Measurements from ENCODE around the gene CFAP157.

CFAP157 gene

DNA sequence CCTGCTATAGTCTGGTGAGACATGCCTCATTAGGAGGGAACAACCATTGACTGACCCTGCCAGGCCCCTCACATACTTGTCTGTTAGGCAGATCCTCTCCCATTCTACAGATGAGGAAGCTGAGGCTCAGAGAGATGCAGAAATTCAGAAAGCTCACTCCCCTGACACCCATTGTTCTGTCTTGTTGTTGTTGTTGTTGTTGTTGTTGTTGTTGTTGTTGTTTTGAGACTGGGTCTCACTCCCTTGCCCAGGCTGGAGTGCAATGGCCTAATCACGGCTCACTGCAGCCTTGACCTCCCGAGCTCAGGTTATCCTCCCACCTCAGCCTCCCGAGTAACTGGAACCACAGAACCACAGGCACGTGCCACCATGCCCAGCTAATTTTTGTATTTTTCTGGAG is 13.1 kb upstream of the CFAP157 start:
- DNase-seq = no peak

DNA sequence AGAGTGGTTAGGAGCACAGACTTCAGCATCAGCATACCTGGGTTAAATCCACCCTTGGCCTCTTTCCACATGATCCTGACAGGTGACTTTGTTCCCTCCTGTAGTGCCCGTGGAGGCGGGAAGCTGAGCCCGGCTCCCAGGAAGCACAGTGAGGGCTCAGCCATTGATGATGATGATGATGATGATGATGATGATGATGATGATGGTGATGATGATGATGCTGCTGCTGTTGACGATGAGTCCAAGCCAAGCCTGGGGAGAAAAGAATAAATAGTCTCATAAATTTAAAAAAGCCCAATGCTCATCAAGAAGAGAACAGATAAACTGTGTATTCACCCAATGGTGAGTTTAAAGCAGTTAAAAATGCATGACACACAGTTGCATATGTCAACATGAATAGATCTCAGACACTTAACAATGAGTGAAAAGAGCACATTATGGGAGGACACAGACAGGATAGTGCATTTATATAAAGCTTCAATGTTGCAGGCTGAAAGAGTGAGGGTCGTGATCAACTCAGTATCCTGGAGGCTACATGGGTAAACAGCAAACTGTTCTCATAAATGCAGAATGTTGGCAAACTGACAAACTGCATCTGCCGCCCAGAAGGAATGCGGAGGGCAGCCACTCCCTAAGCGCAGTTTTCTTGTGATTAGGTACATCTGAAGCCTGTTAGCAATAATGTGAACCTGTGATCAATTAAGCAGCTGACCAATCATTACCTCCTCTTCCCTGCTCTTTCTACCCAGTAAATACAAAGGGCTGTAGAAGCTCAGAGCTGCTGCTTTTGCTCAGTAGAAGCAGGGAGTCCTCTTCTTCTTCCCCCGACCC is 11.7 kb upstream of the CFAP157 start:
- no peak for DNase-seq

DNA sequence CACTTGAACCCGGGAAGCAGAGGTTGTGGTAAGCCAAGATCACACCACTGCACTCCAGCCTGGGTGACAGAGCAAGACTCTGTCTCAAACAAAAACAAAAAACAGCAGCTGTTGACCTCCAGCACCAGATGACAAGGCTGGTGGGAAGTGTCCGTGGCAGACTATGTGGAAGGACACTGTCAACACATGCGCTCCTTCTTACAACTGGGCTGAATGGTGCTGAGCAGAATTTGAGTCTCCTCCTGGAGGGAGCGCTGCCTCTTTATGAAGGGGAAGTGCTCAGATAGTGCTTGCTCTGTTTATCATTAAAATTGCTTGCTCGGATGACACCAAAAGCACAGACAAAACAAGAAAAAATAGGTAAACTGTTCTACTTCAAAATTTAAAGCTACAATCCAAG is 9.2 kb upstream of the CFAP157 start:
- no peak for DNase-seq

DNA sequence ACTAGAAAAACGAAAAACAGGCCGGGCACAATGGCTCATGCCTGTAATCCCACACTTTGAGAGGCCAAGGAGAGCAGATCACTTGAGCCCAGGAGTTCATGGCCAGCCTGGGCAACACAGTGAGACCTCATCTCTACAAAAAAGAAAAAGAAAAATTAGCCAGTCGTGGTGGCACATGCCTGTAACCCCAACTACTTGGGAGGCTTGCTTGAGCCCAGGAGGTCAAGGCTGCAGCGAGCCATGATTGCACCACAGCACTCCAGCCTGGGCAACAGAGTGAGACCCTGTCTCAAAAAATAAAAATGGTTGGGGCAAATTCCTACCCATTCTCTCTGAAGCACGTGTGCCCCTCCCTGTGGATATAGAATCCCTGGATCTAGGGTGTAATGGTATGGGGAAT is 8.4 kb upstream of the CFAP157 start:
- no peak for DNase-seq

DNA sequence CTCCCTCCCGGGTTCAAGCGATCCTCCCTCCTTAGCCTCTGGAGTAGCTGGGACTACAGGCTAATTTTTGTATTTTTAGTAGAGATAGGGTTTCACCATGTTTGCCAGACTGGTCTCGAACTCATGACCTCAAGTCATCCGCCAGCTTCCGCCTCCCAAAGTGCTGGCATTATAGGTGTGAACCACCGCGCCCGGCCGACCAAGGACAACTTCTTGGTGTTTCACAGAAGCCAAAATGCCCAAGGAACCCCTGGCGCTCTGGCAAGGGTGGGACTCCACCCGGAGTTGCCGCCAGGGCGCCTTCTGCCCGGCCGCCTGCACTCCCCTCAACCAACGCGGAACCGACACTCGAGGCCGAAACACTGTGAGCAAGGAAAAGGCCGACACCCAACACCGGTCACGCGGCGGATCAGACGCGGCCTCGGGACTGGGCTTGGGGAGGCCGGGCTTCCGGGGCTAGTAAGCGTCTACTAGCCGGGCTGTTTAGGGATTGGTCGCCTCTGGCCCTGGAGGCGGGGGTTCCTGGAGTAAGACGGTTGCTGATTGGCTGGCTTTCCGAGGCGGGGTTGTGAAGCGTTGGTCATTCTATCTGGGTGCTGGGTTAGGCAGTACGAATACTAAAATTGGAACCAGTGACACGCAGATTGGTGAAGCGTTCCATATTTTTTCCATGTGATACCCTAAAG is 7.7 kb upstream of the CFAP157 start:
- peak; percentile 73 for DNase-seq

DNA sequence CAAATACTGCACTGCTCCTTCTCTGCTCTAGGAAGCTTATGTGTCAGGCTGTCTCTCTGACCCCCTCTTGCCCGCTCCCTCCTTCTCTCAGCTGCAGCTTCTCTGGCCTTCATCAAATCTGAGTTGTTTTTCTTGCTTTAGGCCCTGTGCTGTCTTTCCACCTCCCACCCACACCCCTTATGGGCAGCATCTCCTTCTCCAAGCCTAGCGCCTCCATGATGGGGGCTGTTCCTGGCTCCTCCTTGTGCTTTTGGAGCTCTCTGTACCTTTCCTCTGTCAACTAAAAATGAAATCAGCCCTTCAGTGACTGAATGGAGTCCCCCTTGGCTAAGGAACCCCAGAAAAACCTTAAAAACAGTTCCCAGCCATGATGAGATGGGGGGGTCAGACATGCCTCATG is 6.6 kb upstream of the CFAP157 start:
- no peak for DNase-seq

DNA sequence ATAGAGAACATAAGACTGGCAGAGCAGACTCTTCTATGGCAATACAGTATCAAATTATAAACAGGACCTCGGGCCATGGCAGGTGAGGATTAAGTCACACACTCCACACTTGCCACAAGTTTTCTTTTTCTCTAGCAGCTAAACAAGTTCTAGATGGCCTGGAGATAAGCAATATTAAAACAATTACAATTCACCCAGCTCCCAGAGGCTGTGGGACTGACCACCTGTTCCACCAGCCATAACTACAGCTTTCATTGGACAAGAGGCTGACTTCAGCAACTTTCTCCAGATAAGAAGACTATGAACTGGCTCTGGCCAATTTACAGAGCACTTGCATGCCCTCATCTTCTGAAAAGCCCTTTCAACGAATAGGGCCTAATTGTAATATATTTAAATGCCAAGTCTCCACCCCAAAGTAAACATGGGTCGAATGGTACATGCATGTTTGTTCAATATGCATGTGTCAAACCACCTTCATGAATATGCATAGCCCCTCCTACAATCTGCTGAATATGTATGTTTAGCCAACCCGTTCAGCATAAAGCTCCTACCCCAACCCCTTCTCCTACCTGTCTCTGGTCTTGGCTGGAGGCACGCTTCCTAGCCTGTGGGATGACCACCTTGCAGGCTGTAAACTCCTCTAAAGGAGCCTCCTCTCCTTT is 6.1 kb upstream of the CFAP157 start:
- DNase-seq = no peak

DNA sequence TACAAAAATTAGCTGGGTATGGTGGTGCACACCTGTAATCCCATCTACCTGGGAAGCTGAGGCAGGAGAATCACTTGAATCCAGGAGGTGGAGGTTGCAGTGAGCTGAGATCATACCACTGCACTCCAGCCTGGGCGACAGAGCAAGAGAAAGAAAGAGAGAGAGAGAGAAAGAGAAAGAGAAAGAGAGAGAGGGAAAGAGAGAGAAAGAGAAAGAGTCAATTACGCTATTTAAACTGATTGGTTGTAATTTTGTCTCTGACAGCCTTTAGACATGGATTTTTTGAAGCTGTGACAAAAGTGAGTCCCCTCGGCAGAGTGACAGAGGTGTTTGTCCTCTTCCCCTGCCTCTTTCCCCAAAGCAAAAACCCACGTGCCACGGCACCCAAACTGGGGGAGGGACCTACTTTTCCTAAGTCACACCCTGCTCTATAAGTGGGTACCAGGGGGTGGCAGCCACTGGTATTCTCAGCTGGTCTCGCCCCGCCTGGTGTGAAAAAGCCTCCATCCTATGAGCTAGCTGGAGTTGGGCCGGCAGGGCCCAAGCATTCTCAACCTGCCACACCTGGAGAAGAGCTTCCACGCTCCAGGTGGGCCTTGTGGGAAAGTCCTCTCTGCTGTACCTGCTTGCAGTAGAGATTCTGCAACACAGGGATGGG is 3.4 kb upstream of the CFAP157 start:
- no peak for DNase-seq

DNA sequence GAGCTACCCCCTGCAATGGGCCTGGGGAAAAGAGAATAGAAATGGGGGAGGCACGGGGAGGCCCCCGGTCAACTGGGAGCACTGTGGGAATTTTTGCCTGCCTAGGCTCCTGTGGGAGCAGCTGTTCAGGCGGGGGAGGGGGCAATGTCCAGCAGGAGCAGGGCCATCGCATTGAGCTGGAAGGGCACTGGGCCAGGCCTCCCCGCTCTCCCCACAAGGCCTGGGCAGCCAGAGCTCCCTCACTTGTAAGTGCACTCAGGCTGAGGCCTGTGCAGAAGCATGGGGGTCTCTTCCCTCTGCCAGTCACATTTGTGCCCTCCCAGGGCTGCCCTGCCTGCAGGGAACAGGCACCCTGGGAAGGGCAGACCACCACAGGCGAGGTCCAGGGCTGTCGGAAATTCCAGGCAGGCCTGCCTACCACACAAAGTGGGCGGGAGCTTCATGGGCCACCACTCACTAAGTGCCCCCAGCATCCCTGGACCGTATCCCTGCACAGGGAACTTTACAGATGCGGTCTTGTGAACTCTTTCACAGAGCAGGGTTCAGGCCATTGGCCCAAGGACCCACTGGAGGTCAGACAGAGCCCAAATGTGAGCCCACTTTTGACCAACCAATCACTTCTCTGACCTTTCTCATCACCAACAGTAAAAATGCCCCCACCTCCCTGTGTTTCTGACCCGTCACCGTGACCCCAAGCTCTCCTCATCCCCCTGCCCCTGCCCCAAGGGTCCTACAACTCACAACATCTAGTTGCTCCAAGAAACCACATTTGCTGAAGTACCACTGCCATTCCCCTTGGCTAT is 1.0 kb upstream of the CFAP157 start:
- no peak for DNase-seq

DNA sequence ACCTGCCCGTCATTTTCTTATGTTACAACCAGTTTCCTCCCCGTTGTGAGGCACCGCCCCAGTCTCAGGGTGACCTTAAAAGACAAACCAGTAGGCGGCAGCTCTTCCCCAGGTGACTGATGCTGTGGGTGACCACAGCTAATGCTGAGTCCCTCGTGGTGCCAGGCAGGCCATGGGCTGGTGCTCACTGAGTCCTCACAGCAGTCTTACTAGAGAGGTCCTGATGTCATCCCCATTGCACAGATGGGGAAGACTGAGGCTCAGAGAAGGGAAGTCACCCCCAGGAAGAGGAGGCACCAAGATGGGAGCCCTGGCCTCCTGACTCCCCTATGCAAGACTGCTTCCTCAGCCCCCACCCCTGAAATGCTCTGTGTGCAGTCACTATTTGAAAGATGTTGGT is 978 bp downstream of the CFAP157 start:
- no peak for DNase-seq

DNA sequence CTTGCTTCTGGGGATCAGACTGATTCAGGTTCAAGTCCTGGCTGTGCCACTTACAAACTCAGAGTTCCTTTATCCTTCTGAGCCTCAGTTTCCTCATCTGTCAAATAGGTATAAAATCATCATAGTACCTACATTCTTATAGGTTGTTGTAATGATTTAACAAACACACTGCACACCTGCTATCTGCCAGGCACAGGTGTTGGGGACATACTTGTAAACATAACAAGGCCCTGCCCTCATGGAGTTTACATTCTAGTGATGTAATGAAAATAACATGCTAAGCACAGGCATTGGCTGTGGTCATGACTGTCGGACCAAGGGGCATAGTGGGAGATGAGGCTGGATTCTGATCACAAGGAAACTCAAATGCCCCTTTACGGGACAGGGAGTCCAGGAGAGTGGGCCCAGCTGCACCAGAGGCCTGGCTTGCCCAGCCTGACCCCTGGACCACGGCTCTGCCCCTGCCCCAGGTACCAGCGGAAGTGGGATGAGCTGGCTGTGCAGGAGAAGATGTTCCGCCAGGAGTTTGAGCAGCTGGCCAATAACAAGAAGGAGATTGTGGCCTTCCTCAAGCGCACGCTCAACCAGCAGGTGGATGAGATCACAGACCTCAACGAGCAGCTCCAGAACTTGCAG is 2.3 kb downstream of the CFAP157 start:
- DNase-seq = no peak

DNA sequence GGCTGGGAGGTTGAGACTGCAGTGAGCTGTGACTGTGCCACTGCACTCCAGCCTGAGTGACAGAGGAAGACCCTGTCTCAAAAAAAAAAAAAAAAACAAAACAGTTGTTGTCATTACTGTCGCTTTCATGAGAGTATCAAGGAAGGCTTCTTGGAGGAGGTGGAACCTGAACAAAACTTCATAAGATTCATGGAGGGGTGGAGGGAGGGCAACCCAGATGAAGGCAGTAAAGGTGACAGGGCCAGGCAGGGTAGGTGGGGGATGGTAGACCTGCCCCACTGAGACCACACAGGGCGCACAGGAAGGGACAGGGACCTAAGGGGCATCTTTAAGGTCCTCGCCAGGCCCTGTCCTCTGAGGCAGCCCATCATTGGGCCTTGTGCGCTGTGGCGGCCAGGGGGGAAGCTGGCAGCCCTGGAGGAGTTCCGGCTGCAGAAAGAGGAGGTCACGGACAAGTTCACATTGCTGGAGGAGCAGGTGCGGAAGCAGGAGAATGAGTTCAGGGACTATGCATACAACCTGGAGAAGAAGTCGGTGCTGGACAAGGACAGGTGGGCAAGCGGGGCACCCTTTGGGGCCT is 3.5 kb downstream of the CFAP157 start:
- DNase-seq = no peak

DNA sequence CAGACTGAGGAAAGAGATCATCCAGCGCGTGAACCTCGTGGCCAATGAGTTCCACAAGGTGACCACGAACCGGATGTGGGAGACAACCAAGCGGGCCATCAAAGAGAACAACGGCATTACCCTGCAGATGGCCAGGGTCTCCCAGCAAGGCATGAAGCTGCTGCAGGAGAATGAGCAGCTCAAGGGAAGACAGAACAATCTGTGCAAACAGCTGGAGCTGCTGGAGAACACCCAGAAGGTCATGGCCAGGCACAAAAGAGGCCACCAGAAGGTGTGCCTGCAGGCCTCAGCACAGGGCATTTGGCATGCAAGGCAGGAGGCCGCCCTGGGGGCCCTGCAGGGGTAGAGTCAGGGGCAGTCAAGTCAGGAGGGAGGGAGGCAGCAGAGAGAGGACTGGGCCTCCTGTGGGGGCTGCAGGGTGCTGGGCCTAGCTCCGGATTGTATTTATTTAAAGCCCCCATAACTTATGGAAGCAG is 4.5 kb downstream of the CFAP157 start:
- DNase-seq = no peak

DNA sequence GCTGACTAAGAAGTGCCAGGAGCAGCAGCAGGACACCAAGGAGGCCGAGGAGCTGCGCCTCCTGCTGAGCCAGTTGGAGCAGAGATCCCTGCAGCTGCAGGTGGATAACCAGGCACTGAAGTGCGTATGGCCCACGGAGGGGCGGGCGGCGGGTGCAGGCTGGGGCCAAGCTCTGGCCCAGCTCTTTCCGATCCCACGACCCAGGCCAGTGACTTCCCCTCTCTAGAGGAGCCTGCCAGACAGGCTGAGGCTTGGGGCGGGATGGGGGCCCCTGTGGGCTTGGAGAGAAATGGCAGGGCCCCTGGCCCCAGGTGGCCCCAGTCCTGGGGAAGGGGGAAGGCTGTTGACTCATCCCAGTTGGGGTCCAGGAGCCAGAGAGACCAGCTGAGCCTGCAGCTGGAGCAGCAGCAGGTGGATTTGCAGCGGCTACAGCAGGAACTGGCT is 5.1 kb downstream of the CFAP157 start:
- DNase-seq = no peak

DNA sequence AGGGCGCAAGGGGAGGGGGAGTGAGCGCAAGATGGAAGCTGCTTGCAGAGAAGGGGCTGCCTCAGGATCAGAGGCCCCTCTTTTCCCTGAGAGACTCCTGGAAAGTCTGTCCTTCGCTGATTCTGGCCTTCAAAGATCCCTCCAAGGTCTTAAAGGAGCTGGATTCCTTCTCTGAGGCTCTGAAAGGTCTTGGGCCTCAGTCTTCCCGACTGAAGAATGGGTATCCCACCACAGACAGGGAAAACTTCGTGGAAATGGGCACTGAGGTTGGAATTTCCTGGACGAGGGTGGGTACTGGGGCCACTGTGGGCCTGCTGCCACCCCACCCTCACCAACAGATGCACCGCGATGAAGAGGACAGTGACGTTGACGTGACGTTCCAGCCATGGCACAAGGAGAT is 5.6 kb downstream of the CFAP157 start:
- no peak for DNase-seq

DNA sequence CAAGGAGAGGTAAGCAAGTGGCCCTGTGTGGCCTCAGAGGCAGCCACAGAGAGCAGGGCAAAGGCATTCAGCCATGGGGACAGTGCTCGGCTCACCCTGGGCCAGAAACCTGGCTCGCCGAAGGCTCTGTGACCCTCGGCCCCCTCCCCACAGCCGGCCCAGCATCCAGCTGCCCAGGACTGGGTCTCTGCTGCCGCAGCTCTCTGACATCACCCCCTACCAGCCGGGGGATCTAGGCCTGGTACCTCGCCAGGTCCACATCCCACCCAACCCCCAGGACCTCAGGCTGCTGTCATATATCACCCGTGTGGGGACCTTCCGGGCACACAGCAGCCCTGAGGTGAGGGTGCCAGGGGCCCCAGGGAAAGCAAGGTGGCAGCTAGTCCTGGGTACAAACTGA is 6.1 kb downstream of the CFAP157 start:
- no peak for DNase-seq

DNA sequence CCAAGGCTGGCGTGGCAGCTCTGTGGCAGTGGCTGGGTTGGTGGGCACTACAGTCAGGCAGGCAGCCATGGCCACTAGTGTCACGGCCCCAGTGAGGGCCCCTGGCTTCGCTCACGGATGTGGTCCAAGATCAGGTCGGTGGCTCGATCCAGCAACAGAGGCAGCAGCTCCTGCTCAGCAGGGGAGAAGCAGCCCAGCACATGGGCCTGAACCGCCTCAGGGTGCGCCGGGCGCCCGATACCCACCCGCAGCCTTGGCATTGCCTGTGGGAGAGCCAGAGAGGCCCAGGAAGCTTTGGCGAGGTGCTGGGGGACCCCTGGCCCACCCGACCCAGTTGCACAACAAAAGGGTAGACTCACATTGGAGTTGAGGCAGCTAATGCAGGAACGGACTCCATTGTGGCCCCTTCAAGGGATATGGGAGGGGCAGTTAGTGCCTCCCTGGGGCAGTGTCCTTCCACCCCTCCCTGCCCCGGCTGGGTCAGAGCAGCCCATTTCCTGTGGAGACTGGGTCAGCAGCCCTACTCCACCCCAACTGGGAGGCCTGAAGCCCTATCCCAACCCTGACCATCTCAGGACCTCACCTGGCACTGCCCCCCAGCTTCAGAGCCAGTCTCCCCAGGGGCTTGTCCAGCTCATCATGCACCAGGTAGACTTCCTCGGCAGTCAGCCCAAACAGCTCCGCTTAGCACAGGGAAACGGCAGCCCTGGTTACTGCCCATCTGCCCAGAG is 7.4 kb downstream of the CFAP157 start:
- DNase-seq = no peak

DNA sequence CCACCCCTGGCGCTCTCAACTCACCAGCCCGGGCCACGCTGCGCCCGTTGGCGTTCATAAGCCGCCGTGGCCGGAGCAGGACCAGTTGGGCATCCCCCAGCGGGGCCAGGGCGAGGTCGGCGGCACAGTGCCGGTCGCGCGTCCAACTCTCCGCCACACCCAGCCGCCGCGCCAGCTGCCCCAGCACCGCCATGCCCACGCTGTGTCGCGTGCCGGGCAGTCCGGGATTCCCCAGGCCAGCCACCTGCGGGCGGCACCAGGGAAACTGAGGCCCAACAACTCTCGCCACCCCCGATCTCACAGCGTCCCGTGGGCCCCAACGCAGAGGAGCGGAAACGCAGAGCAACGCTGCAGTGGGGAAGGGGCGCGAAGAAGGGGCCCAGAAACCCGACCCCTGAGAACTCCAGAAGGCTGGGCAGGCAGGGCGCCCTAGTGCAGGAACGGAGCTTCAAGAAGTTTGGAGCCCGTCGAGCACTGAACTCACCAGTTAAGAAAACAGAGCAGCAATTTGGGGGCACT is 8.2 kb downstream of the CFAP157 start:
- no peak for DNase-seq

DNA sequence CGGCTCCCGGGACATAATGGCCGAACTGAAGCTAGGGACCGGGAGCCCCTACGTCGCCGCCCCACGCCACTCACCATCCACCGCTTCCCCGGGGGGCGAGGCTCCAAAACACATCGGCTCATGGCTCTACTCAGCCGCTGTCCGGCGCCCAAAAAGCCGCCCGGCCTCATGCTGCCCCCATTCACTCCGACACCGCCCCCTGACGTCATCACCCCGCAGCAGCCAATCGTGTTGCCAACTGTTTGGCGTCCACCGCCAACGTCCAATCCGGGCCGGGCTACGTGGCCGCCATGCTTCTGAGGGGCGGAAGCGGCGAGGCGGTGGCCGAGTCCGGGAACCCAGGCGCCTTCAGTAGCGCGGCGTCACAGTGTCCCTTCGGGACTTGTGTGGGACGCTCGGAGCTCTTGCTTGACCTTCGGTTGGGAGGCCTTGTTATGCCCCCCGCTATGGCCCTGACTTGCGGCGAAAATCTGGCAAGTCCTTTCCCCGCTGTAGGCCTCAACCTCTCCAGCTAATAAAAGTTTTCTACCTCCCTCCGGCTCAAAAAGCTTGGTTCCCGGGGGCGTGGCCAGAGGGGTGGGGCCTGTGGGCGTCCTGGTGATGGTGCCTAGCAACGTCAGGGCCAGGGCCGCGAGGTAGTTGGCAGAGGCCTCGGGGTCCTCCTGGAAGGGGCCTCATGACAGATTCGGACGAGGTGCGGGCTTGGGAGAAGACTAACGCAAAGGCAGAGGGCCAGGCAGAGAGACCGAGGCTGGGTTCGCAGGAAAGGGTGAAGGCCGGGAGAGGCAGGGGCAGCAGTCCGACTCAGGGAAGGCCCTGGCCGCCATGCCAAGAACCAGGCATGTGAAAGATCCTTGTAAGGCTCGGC is 8.9 kb downstream of the CFAP157 start, which contains the start of the genes PTRH1 and TTC16:
Gene PTRH1 (minus strand): TSS at position 194 of the 868 bp plus-strand sequence. CDS start 24 bp downstream, at position 170.
Gene TTC16 (plus strand): TSS at position 610 of the 868 bp plus-strand sequence. CDS start 67 bp downstream, at position 677.
- peak; percentile 99 for DNase-seq
